ENCODE measurements around the gene SLC2A2. TPM values are rescaled to one million over a fixed set of nuclear protein-coding genes. Genes with fewer than 3 reads are reported as not detected.

SLC2A2 gene
- total RNA-seq, 4 donors from 2014 or later, result not detected

DNA sequence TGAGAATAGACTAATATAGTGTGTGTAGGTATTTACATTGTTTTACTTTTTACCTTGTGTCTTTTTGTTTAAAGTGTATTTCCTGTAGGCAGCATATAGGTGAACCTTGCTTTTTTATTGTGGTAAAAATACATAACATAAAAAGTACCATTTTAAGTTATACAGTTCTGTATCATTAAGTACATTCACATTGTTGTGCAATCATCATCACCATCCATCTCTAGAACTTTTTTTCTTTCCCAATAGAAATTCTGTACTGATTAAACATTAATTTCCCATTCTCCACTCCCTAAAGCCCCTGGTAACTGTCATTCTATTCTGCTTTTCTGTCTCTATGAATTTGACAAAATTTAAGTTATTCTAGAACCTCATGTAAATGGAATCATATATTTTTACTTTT lies 69.9 kb downstream of the SLC2A2 start:
- no peaks in the 10 kb centered on the region for H3K36me3 ChIP-seq
- H3K27ac ChIP-seq, result no peak overlapping the region
- DNase-seq, result no peak
- H3K4me3 ChIP-seq (replicated peaks in 1 of 3), result no peak overlapping the region
- intact Hi-C loops (cut with DNase I), result loop anchor here (10.0 kb wide), 1 partner anchor 608 kb away; no protein-coding TSS in a partner anchor
- H3K9me3 ChIP-seq, result no peaks in the 10 kb centered on the region
- no peak for TF ChIP-seq POLR2A (IDR thresholded peaks at IDR 0.05)
- TF ChIP-seq, protein P1, sequence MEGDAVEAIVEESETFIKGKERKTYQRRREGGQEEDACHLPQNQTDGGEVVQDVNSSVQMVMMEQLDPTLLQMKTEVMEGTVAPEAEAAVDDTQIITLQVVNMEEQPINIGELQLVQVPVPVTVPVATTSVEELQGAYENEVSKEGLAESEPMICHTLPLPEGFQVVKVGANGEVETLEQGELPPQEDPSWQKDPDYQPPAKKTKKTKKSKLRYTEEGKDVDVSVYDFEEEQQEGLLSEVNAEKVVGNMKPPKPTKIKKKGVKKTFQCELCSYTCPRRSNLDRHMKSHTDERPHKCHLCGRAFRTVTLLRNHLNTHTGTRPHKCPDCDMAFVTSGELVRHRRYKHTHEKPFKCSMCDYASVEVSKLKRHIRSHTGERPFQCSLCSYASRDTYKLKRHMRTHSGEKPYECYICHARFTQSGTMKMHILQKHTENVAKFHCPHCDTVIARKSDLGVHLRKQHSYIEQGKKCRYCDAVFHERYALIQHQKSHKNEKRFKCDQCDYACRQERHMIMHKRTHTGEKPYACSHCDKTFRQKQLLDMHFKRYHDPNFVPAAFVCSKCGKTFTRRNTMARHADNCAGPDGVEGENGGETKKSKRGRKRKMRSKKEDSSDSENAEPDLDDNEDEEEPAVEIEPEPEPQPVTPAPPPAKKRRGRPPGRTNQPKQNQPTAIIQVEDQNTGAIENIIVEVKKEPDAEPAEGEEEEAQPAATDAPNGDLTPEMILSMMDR (IDR thresholded peaks at IDR 0.05), result no peak
- no peaks in the 10 kb centered on the region for H3K4me1 ChIP-seq
- no peaks in the 10 kb centered on the region for H3K27me3 ChIP-seq

- Histone ChIP-seq H3K4me1 (no peaks in the 10 kb centered on the region), H3K9me3 (no peaks in the 10 kb centered on the region), H3K27me3 (no peaks in the 10 kb centered on the region), H3K4me3 (replicated peaks in 1 of 3) (no peak overlapping the region), H3K27ac (no peak overlapping the region), H3K36me3 (no peaks in the 10 kb centered on the region)
- TF ChIP-seq POLR2A (IDR thresholded peaks at IDR 0.05), result no peak
- TF ChIP-seq, protein P1 (IDR thresholded peaks at IDR 0.05), result no peak
- WGBS, 2 donors, result 74 to 81% methylated on average over 12 of the region's 12 CpGs
- no peak for DNase-seq
- intact Hi-C loops (cut with DNase I), result loop anchor here (10.0 kb wide), 1 partner anchor 611 kb away; no protein-coding TSS in a partner anchor
Measured at GRCh38 chr3:170953736-170954135, 72.8 kb downstream of the SLC2A2 start.

DNA sequence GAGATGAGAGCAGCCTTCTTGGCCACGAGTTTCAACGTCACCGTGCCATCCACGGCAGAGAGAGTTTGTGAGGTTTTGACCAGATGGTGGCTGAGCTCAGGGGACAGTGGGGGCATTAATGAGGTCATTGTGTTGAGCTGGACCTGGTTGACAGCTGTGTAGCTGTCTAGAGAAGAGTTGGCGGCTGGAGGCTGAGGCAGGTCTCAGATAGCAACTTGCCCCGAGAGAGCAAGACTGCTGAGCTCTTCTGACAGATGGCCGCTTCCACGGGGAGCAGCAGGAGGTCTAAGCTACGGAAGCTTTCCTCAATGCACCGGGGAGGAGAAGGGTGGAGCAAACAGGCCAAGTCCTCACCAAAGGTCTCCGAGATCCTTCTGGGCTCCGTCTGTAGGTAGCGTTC lies 73.3 kb downstream of the SLC2A2 start:
- intact Hi-C loops (cut with DNase I), result loop anchor here (10.0 kb wide), 1 partner anchor 612 kb away; no protein-coding TSS in a partner anchor
- TF ChIP-seq POLR2A (IDR thresholded peaks at IDR 0.05), result no peak
- TF ChIP-seq, protein P1 (IDR thresholded peaks at IDR 0.05), result no peak
- Histone ChIP-seq H3K27me3 (no peaks in the 10 kb centered on the region), H3K4me1 (no peaks in the 10 kb centered on the region), H3K27ac (no peak overlapping the region), H3K36me3 (no peaks in the 10 kb centered on the region), H3K9me3 (no peaks in the 10 kb centered on the region), H3K4me3 (replicated peaks in 1 of 3) (no peak overlapping the region)
- 85 to 92% methylated on average over 13 of the region's 13 CpGs for WGBS, 2 donors
- no peak for DNase-seq

GRCh38 chr3:170949211-170949610 lies 77.3 kb downstream of the SLC2A2 start:
- no peak for TF ChIP-seq POLR2A (IDR thresholded peaks at IDR 0.05)
- TF ChIP-seq, protein P1 (IDR thresholded peaks at IDR 0.05), result no peak
- Histone ChIP-seq H3K4me1 (no peaks in the 10 kb centered on the region), H3K4me3 (replicated peaks in 1 of 3) (no peak overlapping the region), H3K9me3 (no peaks in the 10 kb centered on the region), H3K36me3 (no peaks in the 10 kb centered on the region), H3K27me3 (no peaks in the 10 kb centered on the region), H3K27ac (no peak overlapping the region)
- intact Hi-C loops (cut with DNase I), result no loop called here
- no peak for DNase-seq
- 84 to 89% methylated on average over 2 of the region's 2 CpGs for WGBS, 2 donors

DNA sequence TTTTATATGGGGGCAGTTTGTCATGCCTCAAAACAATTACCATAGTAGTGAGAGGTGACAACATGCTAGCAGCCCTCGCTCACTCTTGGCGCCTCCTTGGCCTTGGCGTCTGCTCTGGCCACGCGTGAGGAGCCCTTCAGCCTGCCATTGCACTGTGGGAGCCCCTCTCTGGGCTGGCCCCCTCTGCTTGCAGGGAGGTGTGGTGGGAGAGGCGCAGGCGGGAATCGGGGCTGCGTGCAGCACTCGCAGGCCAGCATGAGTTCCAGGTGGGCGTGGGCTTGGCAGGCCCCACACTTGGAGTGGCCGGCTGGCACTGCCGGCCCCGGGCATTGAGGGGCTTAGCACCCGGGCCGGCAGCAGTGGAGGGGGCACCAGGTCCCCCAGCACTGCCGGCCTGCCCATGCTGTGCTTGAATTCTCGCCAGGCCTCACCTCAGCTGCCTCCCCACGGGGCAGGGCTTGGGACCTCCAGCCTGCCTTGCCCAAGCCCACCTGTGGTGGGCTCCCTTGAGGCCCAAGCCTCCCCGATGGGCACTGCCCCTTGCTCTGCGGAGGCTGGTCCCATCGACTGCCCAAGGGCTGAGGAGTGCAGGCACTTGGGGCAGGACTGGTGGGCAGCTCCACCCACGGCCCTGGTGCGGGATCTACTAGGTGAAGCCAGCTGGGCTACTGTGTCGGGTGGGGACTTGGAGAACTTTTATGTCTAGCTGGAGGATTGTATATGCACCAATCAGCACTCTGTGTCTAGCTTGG lies 79.3 kb downstream of the SLC2A2 start:
- H3K4me1 ChIP-seq, result no peaks in the 10 kb centered on the region
- H3K27me3 ChIP-seq, result no peaks in the 10 kb centered on the region
- no peak overlapping the region for H3K4me3 ChIP-seq (replicated peaks in 1 of 3)
- no peaks in the 10 kb centered on the region for H3K36me3 ChIP-seq
- no peak for DNase-seq
- intact Hi-C loops (cut with DNase I), result no loop called here
- H3K27ac ChIP-seq, result no peak overlapping the region
- no peaks in the 10 kb centered on the region for H3K9me3 ChIP-seq
- no peak for TF ChIP-seq POLR2A (IDR thresholded peaks at IDR 0.05)
- TF ChIP-seq, protein P1 (IDR thresholded peaks at IDR 0.05), result no peak
- 96% methylated on average over 8 to 10 of the region's 25 CpGs for WGBS, 2 donors
